Activated CD8-positive, alpha-beta memory T cell treated with anti-CD3 and anti-CD28 coated beads for 36 hours (primary cell): ENCODE measurements around the gene PRRC1. TPM values are rescaled to one million over a fixed set of nuclear protein-coding genes. Genes with fewer than 3 reads are reported as not detected.

Experiments
- CTCF ChIA-PET: fragments of 350-600 bp; sonication (Branson Sonifier 250); formaldehyde crosslinking; loops from one replicate; lab custom pipeline; 2021; ENCODE audit warnings: antibody characterized with exemption; lab: Charles Lee
- POLR2A ChIA-PET: fragments of 350-600 bp; sonication (Branson Sonifier 250); formaldehyde crosslinking; loops from one replicate; lab custom pipeline; 2021; ENCODE audit warnings: antibody characterized with exemption; lab: Charles Lee
- total RNA-seq, 2 experiments: library from RNA; stranded (reverse); gene quantifications; one replicate each; pipeline ENCODE4 v1.2.3, GENCODE V29; 2021

The PRRC1 gene
- total RNA-seq, 2 experiments from 2014 or later, result 37.4 to 39.2 TPM

DNA sequence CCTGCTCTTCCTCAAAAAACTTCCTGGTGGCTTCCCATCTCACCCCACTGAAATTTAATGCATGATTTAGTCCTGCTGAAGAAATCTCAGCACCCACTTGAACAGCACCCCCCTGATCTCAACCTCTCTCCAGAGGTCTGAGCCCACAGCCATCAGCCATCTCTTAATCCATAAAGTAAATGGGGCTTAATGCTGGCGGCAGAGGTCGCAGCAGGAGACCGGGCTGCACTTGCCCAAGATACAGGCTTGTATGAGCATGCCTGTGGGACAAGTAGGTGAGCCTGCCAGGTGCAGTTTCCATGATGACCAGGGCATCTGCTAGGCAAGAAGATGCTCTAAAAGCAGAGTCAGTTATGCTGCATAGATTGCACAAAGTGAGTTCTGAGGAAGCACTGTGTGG is 79.1 kb downstream of the PRRC1 start:
- CTCF ChIA-PET, result no interaction called here
- POLR2A ChIA-PET, result no interaction called here

GRCh38 chr5:127599320-127599719 is 81.9 kb downstream of the PRRC1 start:
- ChIA-PET CTCF (no interaction called here), POLR2A (no interaction called here)

GRCh38 chr5:127599847-127600246 is 82.4 kb downstream of the PRRC1 start:
- ChIA-PET CTCF (no interaction called here), POLR2A (no interaction called here)

DNA sequence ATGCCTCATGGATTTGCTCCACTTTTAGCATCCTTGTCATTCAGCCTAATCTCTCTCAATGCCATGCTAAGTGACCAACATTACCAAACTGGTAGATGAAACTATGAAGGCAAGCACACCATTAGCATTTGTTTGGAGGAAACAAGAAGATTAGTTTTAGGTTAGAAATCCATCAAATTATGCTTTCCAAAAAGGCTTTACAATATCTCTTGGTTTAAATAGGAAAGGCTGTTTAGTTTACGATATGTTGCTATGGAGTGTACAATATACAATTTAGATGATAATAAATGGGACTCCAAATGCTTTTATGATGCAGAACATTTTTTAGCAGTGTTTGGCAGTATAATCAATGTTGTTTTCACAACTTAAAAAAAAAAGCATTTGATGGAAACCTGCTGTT is 83.7 kb downstream of the PRRC1 start:
- CTCF ChIA-PET, result no interaction called here

GRCh38 chr5:127601601-127602000 is 84.2 kb downstream of the PRRC1 start:
- ChIA-PET CTCF (interaction anchor here (0.7 kb wide), 1 partner anchor 34 kb away, joined by 3 read pairs; no protein-coding TSS in a partner anchor), POLR2A (no interaction called here)

More for the DNA sequence above, 83.7 kb downstream of the PRRC1 start:
- POLR2A ChIA-PET, result no interaction called here

DNA sequence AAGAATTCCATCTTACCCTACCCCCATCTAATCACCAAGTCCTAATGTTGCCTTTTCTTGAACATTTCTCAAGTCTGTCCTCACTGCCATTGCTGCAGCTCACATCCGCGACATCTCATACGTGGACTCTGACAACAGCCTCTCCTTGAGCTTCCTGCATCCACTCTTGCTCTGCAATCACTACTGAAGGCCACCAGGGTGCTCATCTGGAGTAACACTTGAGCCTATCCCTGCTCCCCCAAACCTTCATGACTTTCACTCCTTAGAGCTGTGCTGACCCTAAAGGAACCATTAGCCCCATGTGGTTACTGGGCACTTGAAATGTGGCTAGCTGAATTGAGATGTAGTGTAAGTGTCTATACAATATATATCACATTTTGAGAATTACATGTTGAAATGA is 85.0 kb downstream of the PRRC1 start:
- ChIA-PET POLR2A (no interaction called here), CTCF (interaction anchor here (0.7 kb wide), 1 partner anchor 33 kb away, joined by 3 read pairs; no protein-coding TSS in a partner anchor)

- ChIA-PET POLR2A (no interaction called here), CTCF (no interaction called here)
Measured at GRCh38 chr5:127602896-127603844, 85.7 kb downstream of the PRRC1 start.

Other genes with a start within 250 kb of the PRRC1 start
- not detected for gene MEGF10, start 226.8 kb upstream of the PRRC1 start, total RNA-seq
- gene CTXN3, start 131.4 kb downstream of the PRRC1 start, total RNA-seq, result not detected
- not detected for gene CCDC192, start 185.8 kb downstream of the PRRC1 start, total RNA-seq